AG04450 (cell line): Measurements from ENCODE around the gene CCP110. TPM values are rescaled to one million over a fixed set of nuclear protein-coding genes. Genes with fewer than 3 reads are reported as not detected.

ENCODE experiments used
- CTCF ChIA-PET: fragments of 300-600, 350-600 bp; formaldehyde crosslinking; extraction: SDS; loops from one replicate; lab custom pipeline; 2022; ENCODE audit warnings: antibody characterized with exemption, inconsistent platforms; lab: Charles Lee
- POLR2A ChIA-PET: fragments of 350-600 bp; formaldehyde crosslinking; extraction: SDS; loops from one replicate; lab custom pipeline; 2021; ENCODE audit warnings: antibody characterized with exemption, inconsistent platforms; lab: Yijun Ruan, JAX
- DNase-seq: peaks from one replicate; pipeline ENCODE4 v3.0.0-alpha.2; 2011; ENCODE audit warnings: low read depth, low spot score
- H3K27ac ChIP-seq: one replicate; pipeline ENCODE4 v1.5.1; 2012; ENCODE audit warnings: low read depth, low read length, control low read depth
- H3K27me3 ChIP-seq: one replicate; pipeline ENCODE4 v1.6.0; 2012; ENCODE audit warnings: low read length; ENCODE audit not compliant: control insufficient read depth, insufficient read depth
- H3K4me3 ChIP-seq: 2 replicates; pipeline ENCODE4 v1.5.1; 2011; ENCODE audit warnings: mild to moderate bottlenecking, low read depth, low read length, control low read depth
- H3K9me3 ChIP-seq: 2 replicates; pipeline ENCODE4 v1.5.1; 2012; ENCODE audit warnings: low read length; ENCODE audit not compliant: control insufficient read depth, insufficient read depth
- CTCF ChIP-seq: IDR thresholded peaks from 2 replicates; pipeline ENCODE4 v1.5.1; 2011; ENCODE audit warnings: low read depth, low read length, control low read depth, inconsistent platforms
- polyA plus RNA-seq: library from polyadenylated mRNA; depleted of rRNA; stranded (reverse); fragments of >200 nt; gene quantifications from 2 replicates; pipeline ENCODE4 v1.2.3, GENCODE V29; 2011

Gene CCP110
- polyA plus RNA-seq, 1 experiment = 8.5 TPM

GRCh38 chr16:19555938-19556771 lies 32.4 kb downstream of the CCP110 start:
- DNase-seq = no peak
- Histone ChIP-seq H3K9me3 (no peaks in the 10 kb centered on the region), H3K27me3 (no peaks in the 10 kb centered on the region), H3K4me3 (peak overlapping the region; percentile 93), H3K27ac (peak overlapping the region; percentile 77)
- ChIA-PET CTCF (interaction anchor here (0.6 to 5.4 kb wide), 28 partner anchors 11 to 1349 kb away, joined by 3 to 39 read pairs (median 4); no protein-coding TSS in a partner anchor), POLR2A (interaction anchor here (0.7 to 1.8 kb wide), 10 partner anchors 9 to 766 kb away, joined by 3 to 22 read pairs (median 5); partner anchors contain the start of genes CCP110, GDE1, IQCK and KNOP1)
- TF ChIP-seq CTCF = no peak

GRCh38 chr16:19559242-19559910 lies 35.6 kb downstream of the CCP110 start:
- POLR2A ChIA-PET = no interaction called here

GRCh38 chr16:19560078-19560477 lies 36.3 kb downstream of the CCP110 start:
- Histone ChIP-seq H3K27me3 (no peaks in the 10 kb centered on the region), H3K9me3 (peaks cover 10% of the 10 kb centered on the region; the same call in 1 of the 2 replicates), H3K27ac (no peak overlapping the region), H3K4me3 (no peak overlapping the region)
- no peak for DNase-seq
- POLR2A ChIA-PET = no interaction called here
- CTCF ChIA-PET = interaction anchor here (0.5 to 5.4 kb wide), 16 partner anchors 21 to 327 kb away, joined by 3 to 39 read pairs (median 4); partner anchors contain the start of gene GPRC5B
- no peak for TF ChIP-seq CTCF

More at GRCh38 chr16:19559242-19559910, 35.6 kb downstream of the CCP110 start:
- DNase-seq = peak; percentile 46
- Histone ChIP-seq H3K4me3 (no peak overlapping the region), H3K27ac (no peak overlapping the region), H3K27me3 (no peaks in the 10 kb centered on the region), H3K9me3 (peaks cover 10% of the 10 kb centered on the region; the same call in 1 of the 2 replicates)
- peak; percentile 63 for TF ChIP-seq CTCF
- CTCF ChIA-PET = interaction anchor here (0.5 to 5.4 kb wide), 22 partner anchors 22 to 827 kb away, joined by 3 to 39 read pairs (median 4); partner anchors contain the start of gene GPRC5B

- Histone ChIP-seq H3K27me3 (no peaks in the 10 kb centered on the region), H3K27ac (no peak overlapping the region), H3K4me3 (no peak overlapping the region), H3K9me3 (peaks cover 10% of the 10 kb centered on the region; the same call in 1 of the 2 replicates)
- TF ChIP-seq CTCF = no peak
- ChIA-PET CTCF (interaction anchor here (0.8 to 1.5 kb wide), 6 partner anchors 20 to 344 kb away, joined by 3 to 12 read pairs (median 5); no protein-coding TSS in a partner anchor), POLR2A (no interaction called here)
- no peak for DNase-seq
Measured at GRCh38 chr16:19563377-19563776, 39.6 kb downstream of the CCP110 start.
